Measurements from ENCODE around the gene FBXW5.

Gene FBXW5

GRCh38 chr9:136981588-136982231 lies 37.2 kb upstream of the FBXW5 start:
- no peak overlapping the region for H3K4me3 ChIP-seq (ENCODE audit: low read length)
- no peak for TF ChIP-seq ZNF274 (IDR thresholded peaks at IDR 0.05; ENCODE audit: low read depth, low read length)

DNA sequence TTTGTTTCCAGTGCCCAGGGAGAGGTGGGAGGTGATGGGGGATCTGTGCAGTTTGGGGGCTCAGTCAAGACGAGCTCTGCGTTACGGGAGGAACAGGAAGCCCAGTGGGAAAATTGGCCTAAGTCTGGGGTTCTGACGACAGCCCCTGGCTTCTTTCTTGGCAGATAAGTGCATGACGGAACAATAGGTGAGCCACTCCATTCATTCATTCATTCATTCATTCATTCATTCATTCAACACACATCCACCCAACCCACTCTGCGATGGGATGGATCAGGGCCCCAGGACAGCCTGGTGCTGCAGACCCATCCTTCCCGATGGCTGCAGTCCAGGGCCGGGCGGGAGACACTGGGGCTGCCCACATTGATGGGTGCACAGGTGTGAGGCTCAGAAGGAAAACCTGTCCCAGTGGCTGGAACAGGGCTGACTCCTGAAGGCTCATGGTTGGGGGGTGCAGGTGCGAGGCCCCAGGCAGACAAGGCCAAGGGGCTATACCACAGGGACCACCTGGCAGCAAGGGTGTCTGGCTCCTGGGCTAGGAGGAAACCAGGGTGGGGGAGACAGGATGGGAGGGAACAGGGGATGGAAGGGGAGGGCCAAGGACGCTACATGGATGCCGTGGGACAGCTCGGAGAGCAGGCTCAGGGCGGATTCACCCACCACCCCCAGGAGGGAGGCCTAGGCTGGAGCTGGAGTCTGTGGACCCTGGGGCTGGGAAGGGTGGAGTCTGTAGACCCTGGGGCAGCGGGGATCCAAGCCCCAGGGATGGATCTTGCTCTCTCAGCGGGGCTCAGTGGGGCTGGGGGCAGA lies 36.3 kb upstream of the FBXW5 start:
- no peak overlapping the region for H3K4me3 ChIP-seq (ENCODE audit: low read length)
- TF ChIP-seq ZNF274 (IDR thresholded peaks at IDR 0.05; ENCODE audit: low read depth, low read length): no peak

GRCh38 chr9:136979769-136980587 lies 35.4 kb upstream of the FBXW5 start:
- no peak overlapping the region for H3K4me3 ChIP-seq (ENCODE audit: low read length)

DNA sequence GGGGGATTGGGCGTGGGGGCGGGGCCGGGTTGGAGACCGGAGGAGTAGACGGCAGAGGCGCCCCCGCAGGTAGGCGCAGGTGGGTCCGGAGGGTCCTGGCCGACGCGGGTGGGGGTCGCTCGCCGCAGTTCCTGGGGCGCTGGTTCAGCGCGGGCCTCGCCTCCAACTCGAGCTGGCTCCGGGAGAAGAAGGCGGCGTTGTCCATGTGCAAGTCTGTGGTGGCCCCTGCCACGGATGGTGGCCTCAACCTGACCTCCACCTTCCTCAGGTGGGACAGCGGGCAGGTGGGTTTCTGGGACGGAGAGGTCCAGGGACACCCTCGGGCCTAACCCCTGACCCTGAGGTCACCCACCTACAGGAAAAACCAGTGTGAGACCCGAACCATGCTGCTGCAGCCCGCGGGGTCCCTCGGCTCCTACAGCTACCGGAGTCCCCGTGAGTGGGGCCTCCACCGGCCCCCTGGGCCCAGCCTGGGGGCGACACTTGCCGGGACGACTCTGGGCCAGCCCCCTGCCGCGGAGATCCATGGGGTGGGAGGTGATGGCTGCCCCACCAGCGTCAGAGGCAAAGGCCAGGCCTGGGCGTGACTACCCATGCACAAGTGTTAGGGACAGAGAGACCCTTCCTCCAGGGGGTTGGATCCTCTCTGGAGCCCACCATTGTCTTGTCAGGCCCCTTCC lies 34.5 kb upstream of the FBXW5 start:
- TF ChIP-seq ZNF274 (IDR thresholded peaks at IDR 0.05; ENCODE audit: low read depth, low read length): no peak
- no peak overlapping the region for H3K4me3 ChIP-seq (ENCODE audit: low read length)

More at GRCh38 chr9:136979769-136980587, 35.4 kb upstream of the FBXW5 start:
- TF ChIP-seq ZNF274 (IDR thresholded peaks at IDR 0.05; ENCODE audit: low read depth, low read length): no peak

DNA sequence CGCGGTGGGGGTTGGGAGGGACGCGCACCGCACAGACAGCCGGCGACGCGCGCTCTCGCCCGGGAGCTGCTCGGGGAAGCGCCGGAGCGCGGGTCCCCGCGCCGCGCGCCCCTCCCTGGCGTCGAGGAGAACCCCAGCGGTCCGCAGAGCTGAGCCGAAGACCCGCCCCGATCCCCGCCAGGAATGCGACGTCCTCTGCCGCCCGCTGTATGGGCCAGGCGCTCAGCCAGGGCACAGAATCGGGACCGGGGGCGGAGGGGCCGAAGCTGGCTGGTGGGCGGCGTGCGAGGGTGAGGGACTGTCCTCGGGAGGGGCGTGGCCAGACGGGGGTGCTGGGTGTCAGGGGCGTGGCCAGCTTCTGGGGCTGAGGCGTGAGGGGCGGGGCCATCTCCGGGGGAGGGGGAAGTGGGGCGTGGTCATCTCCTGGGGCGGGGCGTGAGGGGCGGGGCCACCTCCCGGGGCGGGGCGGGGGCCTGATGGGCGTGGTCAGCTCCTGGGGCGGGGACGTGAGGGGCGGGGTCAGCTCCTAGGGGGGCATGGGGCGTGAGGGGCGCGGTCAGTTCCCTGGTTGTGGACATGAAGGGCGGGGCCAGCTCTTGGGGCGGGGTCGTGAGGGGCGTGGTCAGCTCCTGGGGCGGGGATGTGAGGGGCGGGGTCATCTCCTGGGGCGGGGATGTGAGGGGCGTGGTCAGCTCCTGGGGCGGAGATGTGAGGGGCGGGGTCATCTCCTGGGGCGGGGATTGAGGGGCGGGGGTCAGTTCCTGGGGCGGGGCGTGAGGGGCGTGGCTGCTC lies 33.7 kb upstream of the FBXW5 start:
- TF ChIP-seq ZNF274 (IDR thresholded peaks at IDR 0.05; ENCODE audit: low read depth, low read length): no peak
- no peak overlapping the region for H3K4me3 ChIP-seq (ENCODE audit: low read length)

- no peak for TF ChIP-seq ZNF274 (IDR thresholded peaks at IDR 0.05; ENCODE audit: low read depth, low read length)
- no peak overlapping the region for H3K4me3 ChIP-seq (ENCODE audit: low read length)
Observed at GRCh38 chr9:136977649-136978072, 33.1 kb upstream of the FBXW5 start.

- TF ChIP-seq ZNF274 (IDR thresholded peaks at IDR 0.05; ENCODE audit: low read depth, low read length): no peak
- no peak within 1 kb of the TSS for H3K4me3 ChIP-seq (ENCODE audit: low read length)
Observed at GRCh38 chr9:136977223-136977622, 32.7 kb upstream of the FBXW5 start, which contains the start of gene PTGDS. TSS of gene PTGDS (plus strand) at chr9:136977504. CDS start at chr9:136977579, 75 bp downstream.

GRCh38 chr9:136975644-136976043 lies 31.1 kb upstream of the FBXW5 start:
- no peak for TF ChIP-seq ZNF274 (IDR thresholded peaks at IDR 0.05; ENCODE audit: low read depth, low read length)
- no peak overlapping the region for H3K4me3 ChIP-seq (ENCODE audit: low read length)

- no peak for TF ChIP-seq ZNF274 (IDR thresholded peaks at IDR 0.05; ENCODE audit: low read depth, low read length)
- no peak overlapping the region for H3K4me3 ChIP-seq (ENCODE audit: low read length)
Observed at GRCh38 chr9:136974817-136975535, 30.4 kb upstream of the FBXW5 start.

DNA sequence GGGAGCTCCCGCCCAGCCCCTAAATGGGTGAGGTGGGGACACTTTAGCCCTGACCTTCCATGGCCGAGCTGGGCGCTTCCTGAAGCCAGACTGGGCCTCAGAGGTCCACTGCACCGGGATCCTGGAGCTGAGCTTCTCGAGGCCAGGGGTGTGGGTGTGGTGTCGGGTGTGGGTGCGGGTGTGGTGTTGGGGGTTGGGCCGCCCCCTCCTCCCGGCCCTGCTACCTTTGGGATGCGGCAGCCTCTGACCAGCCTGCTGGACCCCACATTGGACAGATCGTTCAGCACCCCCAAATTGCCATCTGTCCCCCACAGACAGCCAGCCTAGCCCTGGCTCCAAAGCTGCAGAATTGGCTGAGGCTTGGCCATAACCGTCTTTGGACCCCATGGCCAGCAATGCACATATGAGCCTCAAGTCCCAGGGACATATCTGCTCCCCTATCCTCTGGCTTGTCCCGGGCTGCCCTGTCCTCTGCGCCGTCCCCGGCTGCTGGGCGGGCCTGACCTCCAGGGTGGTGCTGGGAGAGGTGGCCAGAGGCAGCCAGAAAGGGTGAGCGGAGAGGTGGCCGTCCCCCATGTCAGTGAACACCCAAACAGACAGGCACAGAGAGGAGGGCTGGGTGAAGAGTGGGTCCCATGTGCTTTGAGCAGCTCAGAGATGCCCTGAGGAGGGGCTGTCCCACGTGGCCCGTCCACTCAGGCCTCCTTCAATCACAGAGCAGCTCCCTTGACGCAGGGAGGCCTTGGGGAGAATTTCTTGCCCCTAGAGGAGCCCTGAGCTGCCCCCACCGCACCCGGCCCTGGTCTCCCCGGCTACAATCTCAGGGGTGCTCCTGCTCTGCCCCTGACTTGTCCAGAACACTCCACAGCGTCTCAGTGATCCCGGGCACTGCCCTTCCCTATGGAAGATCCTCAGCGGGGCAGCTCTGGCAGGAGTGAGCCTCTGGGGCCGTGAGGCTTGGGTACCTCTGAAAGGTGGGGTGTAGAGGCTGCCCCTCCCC lies 29.4 kb upstream of the FBXW5 start:
- TF ChIP-seq ZNF274 (IDR thresholded peaks at IDR 0.05; ENCODE audit: low read depth, low read length): no peak

GRCh38 chr9:136972743-136973142 lies 28.2 kb upstream of the FBXW5 start:
- no peak overlapping the region for H3K4me3 ChIP-seq (ENCODE audit: low read length)
- TF ChIP-seq ZNF274 (IDR thresholded peaks at IDR 0.05; ENCODE audit: low read depth, low read length): no peak

More for the DNA sequence above, 29.4 kb upstream of the FBXW5 start:
- H3K4me3 ChIP-seq (ENCODE audit: low read length): no peak overlapping the region
